Activated CD4-positive, alpha-beta T cell treated with anti-CD3 and anti-CD28 coated beads, Interleukin-10, Interleukin-2, amounts not matched to agents 100 ng/mL and 50 ng/mL, durations not matched to agents 16 hours and 8 hours (primary cell): Measurements from ENCODE around the gene SLC17A7.

Experiments
- DNase-seq: peaks from one replicate; pipeline ENCODE4 v3.0.0-alpha.2; 2020

Gene SLC17A7

GRCh38 chr19:49425922-49426592 lies 15.3 kb downstream of the SLC17A7 start:
- peak; percentile 45 for DNase-seq

GRCh38 chr19:49425178-49425577 lies 16.1 kb downstream of the SLC17A7 start, which contains the start of gene GFY:
TSS of gene GFY (plus strand) at chr19:49425388. CDS start at chr19:49426431, 1,043 bp downstream.
- no peak for DNase-seq

- DNase-seq = no peak
Measured at GRCh38 chr19:49423985-49424303, 17.4 kb downstream of the SLC17A7 start.

- DNase-seq = no peak
Measured at GRCh38 chr19:49423071-49423984, 18.0 kb downstream of the SLC17A7 start, which contains the start of gene PTH2. TSS of gene PTH2 (minus strand) at chr19:49423441. CDS start at chr19:49423339, 102 bp downstream.

- peak; percentile 60 for DNase-seq
Measured at GRCh38 chr19:49422407-49423070, 18.8 kb downstream of the SLC17A7 start.

- no peak for DNase-seq
Measured at GRCh38 chr19:49421878-49422202, 19.5 kb downstream of the SLC17A7 start.

GRCh38 chr19:49421039-49421877 lies 20.1 kb downstream of the SLC17A7 start:
- peak; percentile 42 for DNase-seq

GRCh38 chr19:49420227-49420626 lies 21.1 kb downstream of the SLC17A7 start:
- no peak for DNase-seq

- no peak for DNase-seq
Measured at GRCh38 chr19:49419173-49419572, 22.2 kb downstream of the SLC17A7 start.

GRCh38 chr19:49418511-49418910 lies 22.8 kb downstream of the SLC17A7 start:
- no peak for DNase-seq

- DNase-seq = no peak
Measured at GRCh38 chr19:49417088-49417487, 24.2 kb downstream of the SLC17A7 start.

GRCh38 chr19:49415810-49416200 lies 25.5 kb downstream of the SLC17A7 start:
- no peak for DNase-seq

GRCh38 chr19:49415102-49415809 lies 26.1 kb downstream of the SLC17A7 start:
- no peak for DNase-seq

- no peak for DNase-seq
Measured at GRCh38 chr19:49414256-49414655, 27.1 kb downstream of the SLC17A7 start.

GRCh38 chr19:49413348-49413747 lies 28.0 kb downstream of the SLC17A7 start:
- DNase-seq = no peak

GRCh38 chr19:49411681-49412326 lies 29.5 kb downstream of the SLC17A7 start:
- DNase-seq = no peak

GRCh38 chr19:49409441-49410029 lies 31.8 kb downstream of the SLC17A7 start:
- DNase-seq = peak; percentile 49

- DNase-seq = no peak
Measured at GRCh38 chr19:49408816-49409440, 32.4 kb downstream of the SLC17A7 start.

- no peak for DNase-seq
Measured at GRCh38 chr19:49407482-49408015, 33.8 kb downstream of the SLC17A7 start.

- no peak for DNase-seq
Measured at GRCh38 chr19:49407079-49407478, 34.2 kb downstream of the SLC17A7 start.
